ENCODE measurements around the gene FBXO41.

DNA sequence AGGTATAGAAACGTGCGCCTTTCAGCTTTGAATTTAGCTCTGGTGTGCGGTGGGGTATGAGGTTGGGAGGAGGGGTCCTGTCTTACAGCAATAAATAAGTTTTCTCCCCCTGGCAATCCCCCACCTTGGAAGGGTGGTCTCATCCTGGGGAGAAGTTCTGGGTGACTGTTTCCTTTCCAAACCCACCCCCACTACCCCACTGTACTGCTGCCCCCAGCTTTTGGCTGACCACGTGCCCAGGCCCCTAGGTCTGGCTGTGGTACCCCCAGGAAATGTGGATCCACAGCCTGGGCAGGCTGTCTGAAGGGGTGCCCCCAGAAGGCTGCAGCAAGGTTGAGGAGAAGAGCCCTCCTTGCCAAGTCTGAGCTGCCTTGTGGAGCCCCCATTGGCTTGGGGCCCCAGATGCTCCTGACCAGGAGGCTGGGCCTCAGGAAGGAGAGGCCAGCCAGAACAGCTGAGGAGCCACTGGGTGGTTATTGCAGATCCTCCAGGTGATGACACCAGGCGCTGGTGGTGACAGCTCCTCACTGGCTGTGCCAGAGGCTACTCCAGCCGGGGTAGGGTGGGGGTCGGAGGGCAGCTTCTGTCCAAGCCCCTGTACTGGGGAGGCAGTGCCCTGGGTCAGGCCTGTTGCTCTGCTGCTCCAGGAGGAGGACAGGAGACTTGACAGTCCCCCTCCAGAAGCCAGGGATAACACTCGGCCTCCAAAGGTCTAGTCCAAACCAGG is 25.9 kb downstream of the FBXO41 start:
- TF ChIP-seq ZFP30 (CRISPR knock-in tag; IDR thresholded peaks at IDR 0.05) (no peak), ISL1 (CRISPR knock-in tag; IDR thresholded peaks at IDR 0.05) (no peak), ARNTL (CRISPR knock-in tag; IDR thresholded peaks at IDR 0.05; ENCODE audit: borderline replicate concordance, low read depth) (no peak), ZFP3 (CRISPR knock-in tag; IDR thresholded peaks at IDR 0.05) (no peak), PPARA (CRISPR knock-in tag; IDR thresholded peaks at IDR 0.05; ENCODE audit: borderline replicate concordance) (no peak), OSR1 (CRISPR knock-in tag; IDR thresholded peaks at IDR 0.05) (no peak), RARB (CRISPR knock-in tag; IDR thresholded peaks at IDR 0.05) (no peak), ZNF70 (CRISPR knock-in tag; IDR thresholded peaks at IDR 0.05) (no peak), TCF4 (CRISPR knock-in tag; IDR thresholded peaks at IDR 0.05; ENCODE audit: borderline replicate concordance) (no peak), ZNF565 (CRISPR knock-in tag; conservative IDR thresholded peaks at IDR 0.05; ENCODE audit: low read depth) (no peak)
- TF ChIP-seq, protein P1, sequence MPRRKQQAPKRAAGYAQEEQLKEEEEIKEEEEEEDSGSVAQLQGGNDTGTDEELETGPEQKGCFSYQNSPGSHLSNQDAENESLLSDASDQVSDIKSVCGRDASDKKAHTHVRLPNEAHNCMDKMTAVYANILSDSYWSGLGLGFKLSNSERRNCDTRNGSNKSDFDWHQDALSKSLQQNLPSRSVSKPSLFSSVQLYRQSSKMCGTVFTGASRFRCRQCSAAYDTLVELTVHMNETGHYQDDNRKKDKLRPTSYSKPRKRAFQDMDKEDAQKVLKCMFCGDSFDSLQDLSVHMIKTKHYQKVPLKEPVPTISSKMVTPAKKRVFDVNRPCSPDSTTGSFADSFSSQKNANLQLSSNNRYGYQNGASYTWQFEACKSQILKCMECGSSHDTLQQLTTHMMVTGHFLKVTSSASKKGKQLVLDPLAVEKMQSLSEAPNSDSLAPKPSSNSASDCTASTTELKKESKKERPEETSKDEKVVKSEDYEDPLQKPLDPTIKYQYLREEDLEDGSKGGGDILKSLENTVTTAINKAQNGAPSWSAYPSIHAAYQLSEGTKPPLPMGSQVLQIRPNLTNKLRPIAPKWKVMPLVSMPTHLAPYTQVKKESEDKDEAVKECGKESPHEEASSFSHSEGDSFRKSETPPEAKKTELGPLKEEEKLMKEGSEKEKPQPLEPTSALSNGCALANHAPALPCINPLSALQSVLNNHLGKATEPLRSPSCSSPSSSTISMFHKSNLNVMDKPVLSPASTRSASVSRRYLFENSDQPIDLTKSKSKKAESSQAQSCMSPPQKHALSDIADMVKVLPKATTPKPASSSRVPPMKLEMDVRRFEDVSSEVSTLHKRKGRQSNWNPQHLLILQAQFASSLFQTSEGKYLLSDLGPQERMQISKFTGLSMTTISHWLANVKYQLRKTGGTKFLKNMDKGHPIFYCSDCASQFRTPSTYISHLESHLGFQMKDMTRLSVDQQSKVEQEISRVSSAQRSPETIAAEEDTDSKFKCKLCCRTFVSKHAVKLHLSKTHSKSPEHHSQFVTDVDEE (CRISPR knock-in tag; IDR thresholded peaks at IDR 0.05): no peak
- TF ChIP-seq, protein P2, sequence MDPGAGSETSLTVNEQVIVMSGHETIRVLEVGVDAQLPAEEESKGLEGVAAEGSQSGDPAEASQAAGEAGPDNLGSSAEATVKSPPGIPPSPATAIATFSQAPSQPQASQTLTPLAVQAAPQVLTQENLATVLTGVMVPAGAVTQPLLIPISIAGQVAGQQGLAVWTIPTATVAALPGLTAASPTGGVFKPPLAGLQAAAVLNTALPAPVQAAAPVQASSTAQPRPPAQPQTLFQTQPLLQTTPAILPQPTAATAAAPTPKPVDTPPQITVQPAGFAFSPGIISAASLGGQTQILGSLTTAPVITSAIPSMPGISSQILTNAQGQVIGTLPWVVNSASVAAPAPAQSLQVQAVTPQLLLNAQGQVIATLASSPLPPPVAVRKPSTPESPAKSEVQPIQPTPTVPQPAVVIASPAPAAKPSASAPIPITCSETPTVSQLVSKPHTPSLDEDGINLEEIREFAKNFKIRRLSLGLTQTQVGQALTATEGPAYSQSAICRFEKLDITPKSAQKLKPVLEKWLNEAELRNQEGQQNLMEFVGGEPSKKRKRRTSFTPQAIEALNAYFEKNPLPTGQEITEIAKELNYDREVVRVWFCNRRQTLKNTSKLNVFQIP (CRISPR knock-in tag; IDR thresholded peaks at IDR 0.05; ENCODE audit: borderline replicate concordance, low read depth): no peak
- TF ChIP-seq, protein P3, sequence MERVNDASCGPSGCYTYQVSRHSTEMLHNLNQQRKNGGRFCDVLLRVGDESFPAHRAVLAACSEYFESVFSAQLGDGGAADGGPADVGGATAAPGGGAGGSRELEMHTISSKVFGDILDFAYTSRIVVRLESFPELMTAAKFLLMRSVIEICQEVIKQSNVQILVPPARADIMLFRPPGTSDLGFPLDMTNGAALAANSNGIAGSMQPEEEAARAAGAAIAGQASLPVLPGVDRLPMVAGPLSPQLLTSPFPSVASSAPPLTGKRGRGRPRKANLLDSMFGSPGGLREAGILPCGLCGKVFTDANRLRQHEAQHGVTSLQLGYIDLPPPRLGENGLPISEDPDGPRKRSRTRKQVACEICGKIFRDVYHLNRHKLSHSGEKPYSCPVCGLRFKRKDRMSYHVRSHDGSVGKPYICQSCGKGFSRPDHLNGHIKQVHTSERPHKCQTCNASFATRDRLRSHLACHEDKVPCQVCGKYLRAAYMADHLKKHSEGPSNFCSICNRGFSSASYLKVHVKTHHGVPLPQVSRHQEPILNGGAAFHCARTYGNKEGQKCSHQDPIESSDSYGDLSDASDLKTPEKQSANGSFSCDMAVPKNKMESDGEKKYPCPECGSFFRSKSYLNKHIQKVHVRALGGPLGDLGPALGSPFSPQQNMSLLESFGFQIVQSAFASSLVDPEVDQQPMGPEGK (CRISPR knock-in tag; IDR thresholded peaks at IDR 0.05; ENCODE audit: borderline replicate concordance): no peak
- TF ChIP-seq, protein P4, sequence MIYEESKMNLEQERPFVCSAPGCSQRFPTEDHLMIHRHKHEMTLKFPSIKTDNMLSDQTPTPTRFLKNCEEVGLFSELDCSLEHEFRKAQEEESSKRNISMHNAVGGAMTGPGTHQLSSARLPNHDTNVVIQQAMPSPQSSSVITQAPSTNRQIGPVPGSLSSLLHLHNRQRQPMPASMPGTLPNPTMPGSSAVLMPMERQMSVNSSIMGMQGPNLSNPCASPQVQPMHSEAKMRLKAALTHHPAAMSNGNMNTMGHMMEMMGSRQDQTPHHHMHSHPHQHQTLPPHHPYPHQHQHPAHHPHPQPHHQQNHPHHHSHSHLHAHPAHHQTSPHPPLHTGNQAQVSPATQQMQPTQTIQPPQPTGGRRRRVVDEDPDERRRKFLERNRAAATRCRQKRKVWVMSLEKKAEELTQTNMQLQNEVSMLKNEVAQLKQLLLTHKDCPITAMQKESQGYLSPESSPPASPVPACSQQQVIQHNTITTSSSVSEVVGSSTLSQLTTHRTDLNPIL (CRISPR knock-in tag; IDR thresholded peaks at IDR 0.05; ENCODE audit: low read depth): no peak
